ENCODE results near the gene CD58. TPM values are rescaled to one million over a fixed set of nuclear protein-coding genes. Genes with fewer than 3 reads are reported as not detected.
A peak's percentile ranks its signal among the peaks of the same experiment; 100 is the strongest.

CD58 gene
- total and polyA plus RNA-seq, 9 of the 15 experiments (the other 6 are each of a cell fraction or from before 2014, with no cell fraction given), result 18.1 to 113 (median 37.4) TPM

- peak; percentile 93 for TF ChIP-seq TEAD4 (IDR thresholded peaks at IDR 0.05; ENCODE audit: low read length)
- TF ChIP-seq TEAD4 (CRISPR knock-in tag; IDR thresholded peaks at IDR 0.05; ENCODE audit: borderline replicate concordance), result no peak
- no peak for TF ChIP-seq HLTF (IDR thresholded peaks at IDR 0.05)
- no peak for TF ChIP-seq ZNF347 (CRISPR knock-in tag; IDR thresholded peaks at IDR 0.05; ENCODE audit: low read depth)
- no peak for TF ChIP-seq RUNX1 (IDR thresholded peaks at IDR 0.05; ENCODE audit: low read depth)
- no peak for TF ChIP-seq CHD4 (IDR thresholded peaks at IDR 0.05; ENCODE audit: insufficient read depth, insufficient replicate concordance, low read depth, low read length, poor library complexity, severe bottlenecking)
- TF ChIP-seq SPI1 (IDR thresholded peaks at IDR 0.05; ENCODE audit: borderline replicate concordance, low read depth, low read length), result no peak
- no peak for TF ChIP-seq THAP7 (CRISPR knock-in tag; IDR thresholded peaks at IDR 0.05)
- peak; percentile 61; the same call in 1 of the 2 replicates for TF ChIP-seq MECOM (CRISPR knock-in tag; IDR thresholded peaks at IDR 0.05)
- peak; percentile 17 for TF ChIP-seq ZFP36 (IDR thresholded peaks at IDR 0.05; ENCODE audit: low read depth, low read length, partially characterized antibody)
- no peak for TF ChIP-seq ZNF184 (CRISPR knock-in tag; IDR thresholded peaks at IDR 0.05)
- TF ChIP-seq BRD9 (IDR thresholded peaks at IDR 0.05; ENCODE audit: low read depth, partially characterized antibody), result no peak
- TF ChIP-seq CREB3 (tag; conservative IDR thresholded peaks at IDR 0.05; ENCODE audit: low read depth), result 0 out of 2 replicates have a peak, but pooled peaks have one; percentile 17
- no peak for TF ChIP-seq TRIM28 (IDR thresholded peaks at IDR 0.05)
- TF ChIP-seq POLR2AphosphoS5 (IDR thresholded peaks at IDR 0.05; ENCODE audit: control insufficient read depth, insufficient read depth, low read depth, low read length), result peak; percentile 63; the same call in 1 of the 2 replicates
- no peak; the same call in 1 of the 2 replicates for TF ChIP-seq ZNF24 (IDR thresholded peaks at IDR 0.05)
- no peak for TF ChIP-seq CGGBP1 (CRISPR knock-in tag; IDR thresholded peaks at IDR 0.05)
- TF ChIP-seq NEUROD1 (IDR thresholded peaks at IDR 0.05; ENCODE audit: borderline replicate concordance, low read depth, low read length, partially characterized antibody), result no peak
- no peak for TF ChIP-seq BDP1 (IDR thresholded peaks at IDR 0.05; ENCODE audit: insufficient read depth, insufficient read length)
- no peak; the same call in 1 of the 2 replicates for TF ChIP-seq NR2C1 (IDR thresholded peaks at IDR 0.05)
- TF ChIP-seq NR2C1 (tag; IDR thresholded peaks at IDR 0.05), result peak; percentile 46; the same call in 1 of the 2 replicates
- peak; percentile 31; the same call in 1 of the 2 replicates for TF ChIP-seq HSF4 (CRISPR knock-in tag; IDR thresholded peaks at IDR 0.05; ENCODE audit: borderline replicate concordance)
- no peak for TF ChIP-seq RBM22 (IDR thresholded peaks at IDR 0.05; ENCODE audit: low read depth, low read length, poor library complexity, severe bottlenecking)
- peak; percentile 75 for TF ChIP-seq ZHX1 (conservative IDR thresholded peaks at IDR 0.05; ENCODE audit: low read length)
Measured at GRCh38 chr1:116503546-116504307, 67.1 kb downstream of the CD58 start (continued).
